Endothelial cell of umbilical vein (primary cell): Measurements from ENCODE around the gene CFAP61. TPM values are rescaled to one million over a fixed set of nuclear protein-coding genes. Genes with fewer than 3 reads are reported as not detected.
"Not testable (repeated sequence)": the region's sequence is repeated elsewhere in the genome, so short reads cannot be mapped to it uniquely, and the experiment has no call there.

Experiments
- BruUV-seq: library from RNA; stranded (reverse); fragments of 400-500 nt; replicated peaks from 2 replicates; lab custom pipeline; 2021; lab: Mats Ljungman, UMichigan
- CTCF ChIA-PET: fragments of 300-600, 350-600 bp; sonication (Branson Sonifier 250); formaldehyde crosslinking; loops from one replicate; lab custom pipeline; 2021; ENCODE audit warnings: antibody characterized with exemption, inconsistent platforms; lab: Charles Lee
- POLR2A ChIA-PET: fragments of 300-600, 350-600 bp; sonication (Branson Sonifier 250); formaldehyde crosslinking; loops from one replicate; lab custom pipeline; 2021; ENCODE audit warnings: antibody characterized with exemption, inconsistent platforms; lab: Charles Lee
- DNase-seq: peaks from one replicate; pipeline ENCODE4 v3.0.0-alpha.2; 2011; ENCODE audit warnings: low read depth, low spot score
- FAIRE-seq: peaks from 2 replicates; lab custom pipeline; 2011; peaks lifted over from hg19 to GRCh38; lab: Jason Lieb, UNC
- H2AFZ ChIP-seq: 2 replicates; pipeline ENCODE4 v1.6.0; 2012; ENCODE audit warnings: low read depth, low read length, control low read depth, inconsistent platforms
- H3K27ac ChIP-seq: 2 replicates; pipeline ENCODE4 v1.5.1; 2011; ENCODE audit warnings: low read depth, mild to moderate bottlenecking, control low read depth, low read length, moderate library complexity; ENCODE audit not compliant: insufficient read depth
- H3K27me3 ChIP-seq, 2 experiments: 2 replicates each; pipeline versions ENCODE4 v1.6.0 to v1.6.1; 2011; ENCODE audit warnings: low read length in 2 of 2, mixed read lengths in 1 of 2; ENCODE audit not compliant: control insufficient read depth in 2 of 2, insufficient read depth in 2 of 2
- H3K36me3 ChIP-seq, 2 experiments: 2 replicates in 1 of 2; 3 replicates in 1 of 2; pipeline ENCODE4 v1.5.1; 2011; ENCODE audit warnings: low read length in 2 of 2, mild to moderate bottlenecking in 1 of 2, moderate library complexity in 1 of 2; ENCODE audit not compliant: control insufficient read depth in 2 of 2, insufficient read depth in 2 of 2; ENCODE audit errors: extremely low read depth in 1 of 2
- H3K4me1 ChIP-seq: 3 replicates; pipeline ENCODE4 v1.5.1; 2011; ENCODE audit warnings: mild to moderate bottlenecking, low read length; ENCODE audit not compliant: control insufficient read depth, insufficient read depth; ENCODE audit errors: extremely low read depth
- H3K4me2 ChIP-seq: 2 replicates; pipeline ENCODE4 v1.6.1; 2011; ENCODE audit warnings: low read length, control low read depth, mixed read lengths; ENCODE audit not compliant: insufficient read depth
- H3K4me3 ChIP-seq, 3 experiments: fragments of 200-600 bp in 1 of 3; sonication (generic), shearing (Covaris generic) in 1 of 3; replicated peaks in 1 of 3; 2 replicates each; pipeline ENCODE4 v1.5.1; 2011 to 2016; ENCODE audit warnings: control low read depth in 3 of 3, low read length in 3 of 3, mild to moderate bottlenecking in 2 of 3, inconsistent platforms in 1 of 3, low read depth in 1 of 3, moderate library complexity in 1 of 3; ENCODE audit not compliant: insufficient read depth in 1 of 3
- H3K79me2 ChIP-seq: 2 replicates; pipeline ENCODE4 v1.6.0; 2012; ENCODE audit warnings: low read length, inconsistent platforms; ENCODE audit not compliant: control insufficient read depth, insufficient read depth
- H3K9ac ChIP-seq: replicated peaks from 2 replicates; pipeline ENCODE3; 2011; ENCODE audit warnings: low read length, control low read depth; ENCODE audit not compliant: insufficient read depth; ENCODE audit errors: extremely low read depth
- H3K9me1 ChIP-seq: replicated peaks from 3 replicates; pipeline ENCODE4 v1.6.0; 2011; ENCODE audit warnings: mild to moderate bottlenecking, low read length; ENCODE audit not compliant: control insufficient read depth, insufficient read depth; ENCODE audit errors: extremely low read depth
- H3K9me3 ChIP-seq: replicated peaks from 2 replicates; pipeline ENCODE4 v1.5.1; 2012; ENCODE audit warnings: low read length, inconsistent platforms; ENCODE audit not compliant: control insufficient read depth, insufficient read depth
- H4K20me1 ChIP-seq: replicated peaks from 2 replicates; pipeline ENCODE3; 2011; ENCODE audit warnings: mild to moderate bottlenecking, low read length; ENCODE audit not compliant: control insufficient read depth, insufficient read depth; ENCODE audit errors: extremely low read depth
- CTCF ChIP-seq, 2 donors: IDR thresholded peaks; 1 replicate in 1 of 2; 2 replicates in 1 of 2; pipeline ENCODE4 v1.5.1; 2011; ENCODE audit warnings: low read length in 2 of 2, mild to moderate bottlenecking in 2 of 2, moderate library complexity in 2 of 2, control low read depth in 1 of 2, inconsistent platforms in 1 of 2, low read depth in 1 of 2; ENCODE audit not compliant: insufficient read depth in 1 of 2; ENCODE audit errors: extremely low read depth in 1 of 2
- EZH2 ChIP-seq: IDR thresholded peaks from 2 replicates; pipeline ENCODE4 v1.6.1; 2012; ENCODE audit warnings: borderline replicate concordance, low read depth, mild to moderate bottlenecking, moderate library complexity, low read length, inconsistent platforms; ENCODE audit not compliant: severe bottlenecking
- FOS ChIP-seq: IDR thresholded peaks from 2 replicates; pipeline ENCODE4 v1.6.1; 2011; ENCODE audit warnings: mild to moderate bottlenecking, low read length, moderate library complexity, borderline replicate concordance; ENCODE audit not compliant: insufficient read depth
- GATA2 ChIP-seq: IDR thresholded peaks from 2 replicates; pipeline ENCODE4 v1.7.0; 2011; ENCODE audit warnings: low read depth, mild to moderate bottlenecking, moderate library complexity, mixed read lengths, low read length; ENCODE audit not compliant: insufficient read length, insufficient read depth
- JUN ChIP-seq: IDR thresholded peaks from 2 replicates; pipeline ENCODE4 v1.6.1; 2011; ENCODE audit warnings: borderline replicate concordance, low read depth; ENCODE audit not compliant: insufficient read length, insufficient read depth
- MAX ChIP-seq: IDR thresholded peaks from 2 replicates; pipeline ENCODE4 v1.6.1; 2011; ENCODE audit not compliant: insufficient read depth, insufficient read length
- MYC ChIP-seq: IDR thresholded peaks from one replicate; pipeline ENCODE4 v1.6.1; 2011; ENCODE audit warnings: mild to moderate bottlenecking, low read depth, low read length
- POLR2A ChIP-seq: IDR thresholded peaks from 2 replicates; pipeline ENCODE4 v1.6.1; 2012; ENCODE audit warnings: low read depth, mild to moderate bottlenecking, control low read depth, low read length
- POLR2AphosphoS5 ChIP-seq: IDR thresholded peaks from 2 replicates; pipeline ENCODE4 v1.6.1; 2012; ENCODE audit warnings: low read depth, mild to moderate bottlenecking, control low read depth, low read length, moderate library complexity; ENCODE audit not compliant: insufficient read depth
- dilution Hi-C: fragments of 300-500 bp; cut with MboI; formaldehyde crosslinking; loops from one replicate; pipeline ENCODE4 v1.15.0; 2019; ENCODE audit warnings: low sequenced_read_pairs; ENCODE audit not compliant: extremely low pct_ligation_motif_present
- intact Hi-C: fragments of 100-400 bp; cut with micrococcal nuclease; formaldehyde crosslinking; loops from one replicate; pipeline ENCODE4 v1.10.0; 2022
- polyA plus RNA-seq, 4 experiments: library from polyadenylated mRNA; depleted of rRNA in 3 of 4; stranded (reverse) in 3 of 4; unstranded in 1 of 4; fragments of >200 nt; gene quantifications; 2 replicates each; pipeline versions ENCODE4 v1.2.1 to v1.2.3, GENCODE V29; 2011 to 2012; ENCODE audit warnings: missing spikeins in 1 of 4
- total RNA-seq: library from RNA; stranded (reverse); gene quantifications from 2 replicates; pipeline ENCODE4 v1.2.3, GENCODE V29; 2021

Gene CFAP61
- total and polyA plus RNA-seq, 2 donors (not counting 3 experiments of a cell fraction or from before 2014, with no cell fraction given): not detected

GRCh38 chr20:20353576-20353975 is 301.2 kb downstream of the CFAP61 start:
- no peak for DNase-seq
- dilution Hi-C loops: no loop called here
- H3K9ac ChIP-seq: no peak overlapping the region
- H3K9me3 ChIP-seq: no peaks in the 10 kb centered on the region
- no peaks in the 10 kb centered on the region for H3K9me1 ChIP-seq
- ChIA-PET POLR2A (no interaction called here), CTCF (no interaction called here)
- H3K4me2 ChIP-seq: no peak overlapping the region
- BruUV-seq: no TSS peak
- H2AFZ ChIP-seq: no peak overlapping the region
- no peak for TF ChIP-seq EZH2
- no peak for TF ChIP-seq JUN
- TF ChIP-seq POLR2AphosphoS5: no peak
- TF ChIP-seq GATA2: no peak
- no peak for TF ChIP-seq POLR2A
- no peak for TF ChIP-seq MAX
- no peak for TF ChIP-seq CTCF (IDR thresholded peaks at IDR 0.05; ENCODE audit: extremely low read depth in 1 of 2, insufficient read depth in 1 of 2, low read depth in 1 of 2, low read length in 2 of 2)
- no peak for TF ChIP-seq FOS
- TF ChIP-seq MYC: no peak
- H3K4me1 ChIP-seq: no peaks in the 10 kb centered on the region
- H3K27me3 ChIP-seq: no peaks in the 10 kb centered on the region
- no peaks in the 10 kb centered on the region for H4K20me1 ChIP-seq
- no peaks in the 10 kb centered on the region for H3K36me3 ChIP-seq
- intact Hi-C loops: no loop called here
- H3K4me3 ChIP-seq: no peak overlapping the region
- no peak overlapping the region for H3K27ac ChIP-seq
- no peaks in the 10 kb centered on the region for H3K79me2 ChIP-seq
- no peak for FAIRE-seq

GRCh38 chr20:20355503-20355902 is 303.2 kb downstream of the CFAP61 start:
- BruUV-seq, DNase-seq, FAIRE-seq, H3K27me3 ChIP-seq, dilution Hi-C loops, H3K27ac ChIP-seq, H3K9me3 ChIP-seq, H3K4me3 ChIP-seq, intact Hi-C loops, H2AFZ ChIP-seq, H4K20me1 ChIP-seq, H3K4me2 ChIP-seq, H3K4me1 ChIP-seq, POLR2A ChIA-PET, CTCF ChIA-PET, H3K36me3 ChIP-seq, H3K9ac ChIP-seq, H3K79me2 ChIP-seq, H3K9me1 ChIP-seq: not testable (repeated sequence)
